Measurements from ENCODE around the gene OPA1.
"Not testable (repeated sequence)": the region's sequence is repeated elsewhere in the genome, so short reads cannot be mapped to it uniquely, and the experiment has no call there.

Gene OPA1

DNA sequence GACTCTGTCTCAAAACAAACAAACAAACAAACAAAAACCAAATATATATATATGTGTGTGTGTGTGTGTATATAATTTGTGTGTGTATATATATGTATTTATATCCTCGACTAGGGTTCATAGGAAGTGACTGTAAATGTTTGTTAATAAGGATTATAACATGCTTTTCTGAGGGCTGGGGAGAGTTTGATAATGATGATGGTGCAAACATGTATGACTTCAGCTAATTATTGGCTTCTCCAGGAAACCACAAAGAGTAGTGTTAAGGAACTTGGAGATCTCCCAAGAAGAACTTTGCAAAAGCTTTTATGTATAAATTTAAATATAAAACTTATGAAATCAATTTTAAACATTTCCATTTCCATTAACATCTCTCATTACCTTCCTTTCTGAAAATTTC is 3.9 kb upstream of the OPA1 start:
- DNase-seq (ENCODE audit: low read depth in 2 of 2): no peak

DNA sequence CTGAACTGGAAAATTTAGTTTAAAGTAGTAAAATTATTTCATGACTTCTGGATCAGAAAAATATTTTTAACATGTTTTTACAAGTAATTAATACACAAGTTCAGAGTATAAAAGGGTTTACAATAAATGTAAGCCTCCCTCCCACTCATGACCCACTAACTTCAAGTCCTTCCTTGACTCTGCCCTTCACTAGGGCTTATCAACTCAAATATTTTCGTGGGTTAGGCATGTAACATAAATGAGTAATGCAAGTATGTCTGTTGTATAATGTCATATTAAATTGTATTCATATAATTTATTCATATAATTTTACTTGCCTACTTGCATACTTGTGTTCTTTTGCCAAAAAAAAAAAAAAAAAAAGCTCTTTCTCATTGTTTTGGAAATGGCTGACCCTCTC is 3.4 kb upstream of the OPA1 start:
- DNase-seq (ENCODE audit: low read depth in 2 of 2): no peak

DNA sequence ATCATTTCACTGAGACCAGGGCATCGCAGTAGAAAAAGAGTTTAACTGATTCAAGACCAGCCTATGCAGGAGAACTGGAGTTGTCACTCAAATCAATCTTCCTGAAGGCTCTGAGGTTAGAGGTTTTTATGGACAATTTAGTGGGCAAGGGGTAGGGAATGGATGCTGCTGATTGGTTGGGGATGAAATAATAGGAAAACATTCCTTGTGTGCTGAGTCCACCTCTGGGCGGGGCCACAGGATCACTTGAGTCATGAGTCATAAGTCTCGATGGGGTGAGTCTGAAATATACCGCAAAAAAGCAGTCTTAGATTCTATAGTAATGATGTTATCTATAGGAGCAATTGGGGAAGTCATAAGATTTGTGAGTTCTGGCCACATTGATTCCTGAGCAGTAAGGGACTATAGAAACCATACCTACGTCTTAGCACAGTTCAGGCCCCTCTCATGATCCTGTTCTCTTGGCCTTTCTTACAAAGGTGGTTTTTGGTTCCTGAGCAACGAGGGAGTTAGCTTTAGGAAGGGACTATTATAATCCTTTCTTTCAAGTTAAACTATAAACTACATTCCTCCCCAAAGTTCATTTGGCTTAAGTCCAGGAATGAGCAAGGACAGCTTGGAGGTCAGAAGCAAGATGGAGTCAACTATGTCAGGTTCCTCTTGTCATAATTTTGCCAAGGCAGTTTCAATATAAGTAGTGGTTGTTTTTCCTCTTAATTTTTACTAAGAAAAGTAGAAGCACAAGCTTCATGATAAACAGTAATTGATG is 2.7 kb upstream of the OPA1 start:
- DNase-seq (ENCODE audit: low read depth in 2 of 2): no peak

DNA sequence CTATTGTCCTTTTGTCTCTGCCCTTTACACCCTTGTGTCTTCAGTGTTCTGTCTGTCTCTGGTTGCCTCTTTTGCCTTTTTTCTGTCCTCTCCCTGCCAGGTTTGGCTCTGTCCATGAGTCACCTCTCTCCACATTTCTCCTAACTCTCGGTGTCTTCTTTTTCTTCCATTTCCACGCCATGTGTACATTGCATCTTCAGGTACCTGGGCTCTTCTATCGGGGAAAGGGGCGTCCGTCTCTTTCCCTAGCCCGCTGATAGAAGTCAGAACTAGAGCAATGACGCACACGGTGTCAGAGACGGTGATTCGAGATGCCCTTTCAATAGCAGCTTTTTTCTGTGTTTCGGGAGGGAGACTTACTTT is 641 bp downstream of the OPA1 start:
- no peak for DNase-seq (ENCODE audit: low read depth in 2 of 2)

DNA sequence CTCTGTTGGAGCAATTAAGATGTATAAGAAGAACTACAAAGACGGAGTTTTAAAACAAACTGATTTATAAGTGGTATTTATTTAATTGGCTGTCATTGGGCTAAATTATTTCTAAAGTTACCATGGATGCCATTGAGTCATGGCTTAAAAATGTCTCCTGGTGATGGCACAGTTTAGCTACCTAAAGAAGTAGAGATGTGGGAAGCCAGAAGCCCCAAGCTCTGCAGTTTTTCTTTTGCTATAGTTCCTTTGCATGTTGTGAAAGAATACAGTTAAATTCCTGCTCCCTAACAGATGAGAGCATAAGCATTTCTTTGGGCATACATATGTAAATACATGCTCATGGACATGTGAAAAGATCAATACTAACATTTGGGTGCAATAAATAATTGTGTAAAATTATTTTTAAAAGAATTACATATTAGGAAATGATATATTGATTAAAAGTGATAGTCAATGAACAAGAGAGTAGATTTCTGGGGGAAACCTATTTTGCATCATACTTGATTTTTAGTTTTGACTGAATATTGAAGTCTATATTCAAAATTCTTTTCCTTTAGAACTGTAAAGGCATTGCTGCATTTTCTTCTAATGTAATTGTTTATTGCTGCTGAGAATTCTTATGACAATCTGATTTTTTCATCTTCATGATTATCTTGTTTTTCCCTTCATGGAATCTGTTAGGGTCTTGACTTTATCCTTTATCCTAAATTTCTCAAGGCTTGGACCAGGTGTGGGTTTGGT is 2.1 kb downstream of the OPA1 start:
- no peak for DNase-seq (ENCODE audit: low read depth in 2 of 2)

DNA sequence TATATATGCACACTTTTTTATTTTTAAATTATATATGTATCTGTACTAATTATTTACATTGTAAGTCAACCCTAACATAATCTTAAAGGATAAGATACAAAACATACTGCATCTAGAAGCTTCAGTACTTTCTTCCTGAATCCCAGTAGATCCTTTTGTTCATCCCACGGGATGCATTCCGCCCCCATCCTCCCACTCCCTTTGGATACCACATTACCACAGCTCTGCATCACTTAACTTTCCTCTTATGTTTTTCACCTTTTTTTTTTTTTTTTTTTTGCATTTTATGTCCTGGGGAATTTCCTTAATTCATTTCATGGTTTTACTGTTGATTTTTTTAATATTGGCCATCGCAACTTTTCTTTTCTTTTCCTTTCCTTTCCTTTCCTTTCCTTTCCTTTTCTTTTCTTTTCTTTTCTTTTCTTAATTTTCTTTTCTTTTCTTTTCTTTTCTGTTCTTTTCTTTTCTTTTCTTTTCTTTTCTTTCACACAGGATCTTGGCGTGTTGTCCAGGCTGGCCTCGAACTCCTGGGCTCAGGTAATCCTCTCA is 3.0 kb downstream of the OPA1 start:
- DNase-seq (ENCODE audit: low read depth in 2 of 2): no peak

DNA sequence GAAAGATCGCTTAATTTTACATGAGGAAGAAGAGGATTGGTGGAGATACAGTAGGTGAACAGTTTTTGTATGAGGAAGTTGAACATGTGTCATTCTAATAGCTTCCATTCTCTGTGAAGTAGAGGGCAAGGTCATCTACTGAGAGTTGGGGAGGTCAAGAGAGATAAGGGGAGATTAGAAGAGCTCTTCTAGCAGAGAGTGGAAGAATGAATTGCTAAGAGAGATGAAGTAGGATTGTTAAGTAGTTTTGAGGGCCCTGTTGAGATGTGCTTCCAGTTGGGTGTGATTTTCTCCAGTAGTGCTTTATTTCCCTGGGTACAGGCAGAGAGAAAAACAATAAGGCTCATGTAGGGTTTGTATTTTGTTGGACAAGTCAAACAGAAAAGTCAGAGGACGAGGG is 5.2 kb downstream of the OPA1 start:
- no peak for DNase-seq (ENCODE audit: low read depth in 2 of 2)

DNA sequence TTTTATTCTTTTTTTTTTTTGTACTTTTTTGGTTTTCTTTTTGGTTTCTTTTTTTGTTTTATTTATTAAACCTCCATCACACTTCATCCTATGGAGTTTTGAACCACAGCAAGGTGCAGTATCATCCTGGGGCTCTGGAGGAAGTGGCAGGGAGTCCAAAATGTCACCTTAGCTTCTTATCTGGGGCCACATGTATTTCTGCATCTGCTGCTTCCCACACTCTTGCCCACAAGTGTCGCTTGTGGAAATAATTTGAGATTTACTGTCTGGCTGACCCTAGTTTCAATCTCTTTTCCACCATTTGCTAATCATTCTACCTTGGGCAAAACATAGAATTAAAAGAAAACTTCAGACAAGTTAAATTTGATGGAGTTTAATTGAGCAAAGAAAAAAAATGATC is 6.4 kb downstream of the OPA1 start:
- DNase-seq (ENCODE audit: low read depth in 2 of 2): no peak

DNA sequence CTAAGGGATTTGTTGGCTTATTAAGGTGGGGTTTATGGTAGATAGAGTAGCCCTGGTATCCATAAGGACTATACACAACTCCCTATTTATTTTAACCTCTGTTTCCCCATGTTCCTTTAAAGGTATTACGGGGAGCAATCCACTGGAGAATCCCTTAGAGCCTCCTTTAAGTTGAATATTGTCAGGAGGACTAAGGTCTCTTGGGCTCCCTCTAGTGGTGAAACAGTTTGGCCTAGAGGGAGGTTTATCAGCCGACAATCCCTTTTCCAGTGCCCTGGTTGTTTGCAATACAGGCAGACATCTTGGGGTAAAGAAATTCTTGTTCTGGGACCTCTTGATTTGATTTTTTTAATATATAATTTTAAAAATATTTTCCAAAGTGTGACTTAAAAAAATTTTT is 12.9 kb downstream of the OPA1 start:
- DNase-seq (ENCODE audit: low read depth in 2 of 2): peak in 1 of 2 donors; percentile 22

DNA sequence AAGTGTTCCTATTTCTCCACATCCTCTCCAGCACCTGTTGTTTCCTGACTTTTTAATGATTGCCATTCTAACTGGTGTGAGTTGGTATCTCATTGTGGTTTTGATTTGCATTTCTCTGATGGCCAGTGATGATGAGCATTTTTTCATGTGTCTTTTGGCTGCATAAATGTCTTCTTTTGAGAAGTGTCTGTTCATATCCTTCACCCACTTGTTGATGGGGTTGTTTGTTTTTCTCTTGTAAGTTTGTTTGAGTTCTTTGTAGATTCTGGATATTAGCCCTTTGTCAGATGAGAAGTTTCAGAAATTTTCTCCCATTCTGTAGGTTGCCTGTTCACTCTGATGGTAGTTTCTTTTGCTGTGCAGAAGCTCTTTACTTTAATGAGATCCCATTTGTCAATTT is 13.9 kb downstream of the OPA1 start:
- not testable (repeated sequence) for DNase-seq (ENCODE audit: low read depth in 2 of 2)

DNA sequence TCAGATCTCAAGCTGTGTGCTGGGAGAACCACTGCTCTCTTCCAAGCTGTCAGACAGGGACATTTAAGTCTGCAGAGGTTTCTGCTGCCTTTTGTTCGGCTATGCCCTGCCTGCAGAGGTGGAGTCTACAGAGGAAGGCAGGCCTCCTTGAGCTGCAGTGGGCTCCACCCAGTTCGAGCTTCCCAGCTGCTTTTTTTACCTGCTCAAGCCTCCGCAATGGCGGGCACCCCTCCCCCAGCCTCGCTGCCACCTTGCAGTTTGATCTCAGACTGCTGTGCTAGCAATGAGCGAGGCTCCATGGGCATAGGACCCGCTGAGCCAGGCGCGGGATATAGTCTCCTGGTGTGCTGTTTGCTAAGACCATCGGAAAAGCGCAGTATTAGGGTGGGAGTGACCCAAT is 17.5 kb downstream of the OPA1 start:
- not testable (repeated sequence) for DNase-seq (ENCODE audit: low read depth in 2 of 2)

DNA sequence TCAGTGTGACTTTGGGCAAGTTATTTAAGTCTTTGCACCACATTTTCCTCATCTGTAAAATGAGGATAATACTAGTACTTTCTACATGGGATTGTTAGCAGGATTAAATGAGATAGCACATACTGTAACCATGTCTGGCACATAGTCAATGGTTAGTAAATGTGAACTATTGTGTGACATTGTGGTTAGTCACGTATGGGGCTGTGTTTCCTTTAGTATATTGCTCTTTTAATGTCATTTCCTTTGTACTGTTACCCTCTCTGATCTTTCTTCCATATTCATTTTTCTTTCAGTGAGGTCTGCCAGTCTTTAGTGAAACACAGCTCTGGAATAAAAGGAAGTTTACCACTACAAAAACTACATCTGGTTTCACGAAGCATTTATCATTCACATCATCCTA is 21.4 kb downstream of the OPA1 start:
- no peak for DNase-seq (ENCODE audit: low read depth in 2 of 2)

DNA sequence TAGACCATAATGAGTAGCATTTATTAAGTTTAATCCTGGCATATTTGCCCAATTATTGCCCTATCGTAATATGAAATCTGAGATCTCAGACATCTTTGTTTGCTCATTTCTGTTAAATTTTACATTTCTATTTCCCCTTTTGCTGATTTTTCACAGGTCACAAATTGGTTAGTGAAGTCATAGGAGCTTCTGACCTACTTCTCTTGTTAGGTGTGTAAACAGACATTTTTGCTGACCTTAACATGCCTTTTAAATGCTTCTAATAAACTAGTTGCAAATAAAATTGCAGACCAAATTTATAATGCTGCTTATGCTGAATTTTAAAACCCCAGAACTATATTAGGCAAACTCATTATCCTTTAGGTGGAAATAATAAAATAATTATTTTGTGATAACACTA is 24.6 kb downstream of the OPA1 start:
- no peak for DNase-seq (ENCODE audit: low read depth in 2 of 2)

DNA sequence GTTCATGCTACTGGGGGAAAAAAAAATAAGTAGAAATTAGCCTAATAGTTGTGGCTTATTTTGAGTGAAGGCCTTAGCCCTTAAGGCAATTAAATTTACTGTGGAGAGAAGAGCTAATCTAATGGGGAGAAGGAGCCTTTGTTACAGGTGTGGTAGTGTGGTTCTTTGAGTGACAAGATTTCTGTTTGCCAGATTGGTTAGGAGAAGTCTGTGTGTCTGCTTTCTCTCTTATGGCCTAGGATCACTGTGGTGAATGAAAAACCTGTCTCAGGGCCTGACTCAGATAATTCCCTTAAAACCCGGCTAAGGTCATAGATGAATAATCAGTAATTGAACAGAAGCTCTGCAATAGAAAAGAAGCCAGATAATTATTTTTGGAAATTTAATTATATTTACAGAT is 27.0 kb downstream of the OPA1 start:
- no peak for DNase-seq (ENCODE audit: low read depth in 2 of 2)

DNA sequence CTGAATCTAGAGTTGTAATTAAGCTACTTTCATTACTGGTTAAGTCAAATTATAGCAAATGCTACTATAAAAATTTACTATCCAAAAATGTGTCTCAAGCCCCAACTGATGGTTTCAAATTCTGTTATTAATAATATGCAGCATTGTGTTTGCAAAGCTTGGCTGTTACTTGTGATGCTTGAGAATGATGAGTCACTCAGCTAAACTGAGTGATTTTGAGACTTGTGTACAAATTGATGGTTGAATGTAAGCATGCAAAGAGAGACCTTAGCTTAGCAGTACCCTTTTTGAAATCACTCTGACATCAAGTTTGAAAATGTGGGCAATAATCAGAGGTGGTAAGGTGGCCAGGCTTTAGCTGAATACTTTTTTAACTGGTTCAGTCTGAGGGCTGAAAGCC is 27.6 kb downstream of the OPA1 start:
- no peak for DNase-seq (ENCODE audit: low read depth in 2 of 2)

DNA sequence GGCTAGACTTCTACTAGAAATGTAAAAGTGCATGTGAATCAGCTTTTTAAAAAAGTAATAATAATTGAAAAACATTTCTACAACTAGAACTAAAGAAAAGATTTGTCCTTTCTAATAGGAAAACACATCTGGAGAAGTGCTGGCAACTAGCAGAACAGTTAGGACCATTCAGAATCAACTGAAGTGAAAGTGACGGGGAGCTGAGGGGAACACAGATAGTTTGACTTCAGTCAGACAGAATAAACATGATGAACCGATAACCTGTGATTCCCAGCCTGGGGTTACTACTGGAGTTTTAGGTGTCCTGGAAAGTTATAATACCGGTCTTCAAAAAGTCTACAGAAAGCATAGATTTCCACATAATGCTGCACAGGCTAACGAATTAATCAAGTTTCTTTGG is 28.1 kb downstream of the OPA1 start:
- DNase-seq (ENCODE audit: low read depth in 2 of 2): no peak

DNA sequence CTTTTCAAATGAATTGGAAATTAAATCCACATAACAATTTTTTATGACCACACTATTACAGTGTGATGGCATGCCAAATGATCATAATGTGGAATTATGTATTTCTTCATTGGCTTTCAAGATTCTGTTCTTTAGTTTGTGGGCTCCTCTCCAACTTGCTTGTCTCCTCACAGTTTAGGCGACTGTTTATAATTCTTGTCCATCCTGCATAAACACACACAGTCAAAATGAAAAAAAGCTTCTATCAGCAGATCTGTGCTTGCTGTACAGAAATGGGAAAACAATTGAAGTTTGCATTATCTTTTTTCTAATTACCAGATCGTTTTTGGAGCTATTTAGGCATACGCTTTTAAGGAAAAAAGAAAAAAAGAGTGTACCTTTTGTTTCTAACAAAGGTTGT is 37.0 kb downstream of the OPA1 start:
- DNase-seq (ENCODE audit: low read depth in 2 of 2): no peak

DNA sequence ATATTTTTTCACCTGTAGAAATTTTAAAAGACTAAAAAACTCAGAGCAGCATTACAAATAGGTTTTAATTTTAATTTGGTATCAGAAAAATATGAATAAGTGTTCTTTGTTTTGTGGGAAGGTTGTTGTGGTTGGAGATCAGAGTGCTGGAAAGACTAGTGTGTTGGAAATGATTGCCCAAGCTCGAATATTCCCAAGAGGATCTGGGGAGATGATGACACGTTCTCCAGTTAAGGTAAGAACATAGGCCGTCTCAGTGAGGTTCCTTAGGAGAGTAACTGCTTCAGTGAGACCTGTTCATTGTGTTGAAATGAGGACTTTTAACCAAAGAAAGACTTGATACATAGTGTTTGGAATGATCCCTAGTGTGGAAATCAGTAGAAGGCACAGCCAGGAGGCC is 44.8 kb downstream of the OPA1 start:
- no peak for DNase-seq (ENCODE audit: low read depth in 2 of 2)

DNA sequence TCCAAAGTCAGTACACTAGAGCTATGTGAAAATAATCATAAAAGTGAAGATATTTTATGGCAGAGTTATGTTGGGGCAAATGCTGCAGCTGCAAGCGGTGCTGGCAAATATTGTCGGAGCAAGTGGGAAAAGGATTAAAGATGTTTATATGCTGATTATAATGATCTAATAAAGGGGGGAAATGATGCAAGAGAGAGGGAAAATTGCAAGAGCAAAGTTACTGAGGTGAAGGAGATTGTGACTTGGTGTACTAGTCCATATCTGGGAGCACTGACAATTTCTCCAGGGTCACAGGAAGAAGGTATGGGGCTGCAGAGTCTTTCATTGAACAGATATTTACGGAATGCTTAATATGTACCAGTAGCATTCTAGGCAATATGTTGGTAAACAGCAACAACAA is 45.8 kb downstream of the OPA1 start:
- DNase-seq (ENCODE audit: low read depth in 2 of 2): no peak

DNA sequence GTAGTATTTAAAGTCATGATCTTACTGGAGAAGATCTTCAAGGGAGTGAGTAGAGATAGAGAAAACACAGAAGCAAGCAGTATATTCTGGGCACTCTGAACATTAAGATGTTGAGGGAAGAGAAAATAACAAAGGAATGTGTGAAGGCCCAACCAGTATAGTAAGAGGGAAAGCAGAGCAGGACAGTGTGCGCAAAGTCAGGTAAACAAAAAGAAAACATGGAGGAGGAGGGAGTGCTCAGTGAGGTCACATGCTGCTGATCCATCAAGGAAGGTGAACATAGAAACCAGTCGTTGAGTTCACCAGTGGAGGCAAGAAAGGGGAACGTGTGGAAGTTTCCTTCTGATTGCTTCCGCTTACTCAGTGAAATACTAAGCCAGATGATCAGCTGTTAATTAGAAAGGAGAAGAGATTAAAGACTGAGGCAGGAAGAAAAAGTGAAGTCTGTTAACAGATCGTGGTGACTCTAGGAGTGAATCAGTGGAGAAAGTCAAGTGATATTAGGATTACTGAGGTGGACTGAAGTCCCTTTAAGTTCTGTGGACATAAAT is 47.2 kb downstream of the OPA1 start:
- DNase-seq (ENCODE audit: low read depth in 2 of 2): no peak

DNA sequence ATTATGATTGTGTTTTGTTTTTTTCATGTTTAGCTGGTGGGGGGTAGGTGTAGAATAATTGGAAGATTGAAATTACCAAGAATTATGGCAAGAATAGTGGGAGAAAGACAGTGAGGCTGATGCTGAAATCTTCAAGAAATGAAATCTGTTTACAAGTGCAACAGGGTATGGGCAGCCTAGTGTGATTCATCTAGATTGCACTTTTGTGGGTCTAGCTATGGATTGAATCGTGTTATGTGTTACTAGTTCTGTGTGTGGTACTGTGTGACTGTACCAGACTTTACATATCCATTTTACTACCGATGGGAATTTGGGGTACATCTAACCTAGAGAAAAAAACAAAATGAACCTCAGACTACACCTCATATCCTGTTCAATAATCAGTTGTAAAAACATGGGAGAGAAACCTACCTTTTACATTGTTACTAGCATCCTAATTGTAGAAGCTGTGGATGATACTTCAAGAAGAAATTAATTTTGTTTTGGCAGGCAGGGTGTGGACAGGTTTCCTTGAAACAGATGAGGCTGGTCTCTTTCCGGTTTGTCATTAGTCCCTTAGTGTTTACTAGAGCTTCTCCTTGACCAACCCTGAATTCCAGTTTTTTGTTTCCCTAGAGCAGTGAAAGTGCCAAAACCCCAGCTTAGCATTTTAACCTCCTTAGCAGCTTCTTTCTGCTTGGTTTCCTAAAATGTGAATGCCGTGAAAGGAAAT is 47.9 kb downstream of the OPA1 start:
- no peak for DNase-seq (ENCODE audit: low read depth in 2 of 2)

DNA sequence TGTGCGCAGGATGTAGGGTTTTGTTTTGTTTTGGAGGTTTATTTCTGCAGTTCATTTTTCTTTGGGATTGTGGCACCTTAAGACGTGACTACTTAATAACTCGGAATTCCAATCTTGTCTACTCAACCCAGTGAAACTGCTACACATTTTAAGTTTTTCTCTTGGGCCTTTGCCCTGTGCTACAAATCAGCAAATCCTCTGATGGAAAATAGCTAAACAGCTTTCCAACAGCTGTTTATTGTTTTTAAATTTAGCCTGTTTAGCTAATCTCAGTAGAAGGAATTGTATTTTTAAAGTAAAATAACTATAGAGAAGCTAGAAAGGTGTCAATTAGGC is 48.4 kb downstream of the OPA1 start:
- DNase-seq (ENCODE audit: low read depth in 2 of 2): no peak

DNA sequence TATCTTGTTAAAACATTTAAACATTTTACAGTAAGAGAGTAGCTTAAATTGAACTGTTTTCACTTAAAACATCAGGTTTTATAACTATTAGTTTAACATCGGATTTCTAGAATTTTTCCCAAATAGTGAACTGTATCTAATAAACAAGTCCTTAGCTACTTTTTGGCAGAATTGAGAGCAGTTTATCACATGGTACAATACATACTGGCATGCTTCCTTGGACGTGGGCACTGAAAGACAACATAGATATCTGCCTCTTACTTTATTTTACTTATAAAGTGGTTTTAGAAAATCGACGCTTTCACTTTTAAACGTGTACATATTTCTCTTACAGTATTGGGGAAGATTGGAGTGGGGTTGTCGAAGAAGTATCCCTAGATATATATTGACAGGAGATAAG is 52.8 kb downstream of the OPA1 start:
- no peak for DNase-seq (ENCODE audit: low read depth in 2 of 2)
